ENCODE measurements around the gene LMNTD2. TPM values are rescaled to one million over a fixed set of nuclear protein-coding genes. Genes with fewer than 3 reads are reported as not detected.

LMNTD2 gene
- total and polyA plus RNA-seq, 2 experiments from 2014 or later, result 18.4 to 21.1 TPM

- Histone ChIP-seq H3K4me1 (ENCODE audit: low read depth) (no peaks in the 10 kb centered on the region), H3K27ac (no peak overlapping the region), H3K27me3 (no peaks in the 10 kb centered on the region), H3K4me3 (no peak overlapping the region), H3K36me3 (no peaks in the 10 kb centered on the region), H3K9me3 (ENCODE audit: low read depth) (no peaks in the 10 kb centered on the region)
- DNase-seq (ENCODE audit: low read depth in 1 of 2, low spot score in 1 of 2), result no peak
- TF ChIP-seq CTCF (IDR thresholded peaks at IDR 0.05; ENCODE audit: low read depth, low read length), result no peak
These were observed 44.1 kb downstream of the LMNTD2 start for GRCh38 chr11:516400-516799.

- no peak for TF ChIP-seq CTCF (IDR thresholded peaks at IDR 0.05; ENCODE audit: low read depth, low read length)
- Histone ChIP-seq H3K9me3 (ENCODE audit: low read depth) (no peaks in the 10 kb centered on the region), H3K4me3 (no peak overlapping the region), H3K27ac (no peak overlapping the region), H3K27me3 (no peaks in the 10 kb centered on the region), H3K4me1 (ENCODE audit: low read depth) (no peaks in the 10 kb centered on the region), H3K36me3 (no peaks in the 10 kb centered on the region)
- DNase-seq (ENCODE audit: low read depth in 1 of 2, low spot score in 1 of 2), result no peak
These were observed 45.4 kb downstream of the LMNTD2 start for GRCh38 chr11:515131-515530.

GRCh38 chr11:514606-515005, 45.9 kb downstream of the LMNTD2 start:
- no peak for DNase-seq (ENCODE audit: low read depth in 1 of 2, low spot score in 1 of 2)
- H3K4me1 ChIP-seq (ENCODE audit: low read depth), result no peaks in the 10 kb centered on the region
- no peaks in the 10 kb centered on the region for H3K36me3 ChIP-seq
- no peaks in the 10 kb centered on the region for H3K9me3 ChIP-seq (ENCODE audit: low read depth)
- H3K27me3 ChIP-seq, result no peaks in the 10 kb centered on the region
- no peak for TF ChIP-seq CTCF (IDR thresholded peaks at IDR 0.05; ENCODE audit: low read depth, low read length)
- no peak overlapping the region for H3K4me3 ChIP-seq
- H3K27ac ChIP-seq, result no peak overlapping the region

GRCh38 chr11:512761-513595, 47.6 kb downstream of the LMNTD2 start:
- H3K27ac ChIP-seq, result no peak overlapping the region
- no peaks in the 10 kb centered on the region for H3K27me3 ChIP-seq
- no peaks in the 10 kb centered on the region for H3K36me3 ChIP-seq
- no peaks in the 10 kb centered on the region for H3K4me1 ChIP-seq (ENCODE audit: low read depth)
- no peaks in the 10 kb centered on the region for H3K9me3 ChIP-seq (ENCODE audit: low read depth)
- no peak overlapping the region for H3K4me3 ChIP-seq
- no peak for DNase-seq (ENCODE audit: low read depth in 1 of 2, low spot score in 1 of 2)
- TF ChIP-seq CTCF (IDR thresholded peaks at IDR 0.05; ENCODE audit: low read depth, low read length), result no peak

DNA sequence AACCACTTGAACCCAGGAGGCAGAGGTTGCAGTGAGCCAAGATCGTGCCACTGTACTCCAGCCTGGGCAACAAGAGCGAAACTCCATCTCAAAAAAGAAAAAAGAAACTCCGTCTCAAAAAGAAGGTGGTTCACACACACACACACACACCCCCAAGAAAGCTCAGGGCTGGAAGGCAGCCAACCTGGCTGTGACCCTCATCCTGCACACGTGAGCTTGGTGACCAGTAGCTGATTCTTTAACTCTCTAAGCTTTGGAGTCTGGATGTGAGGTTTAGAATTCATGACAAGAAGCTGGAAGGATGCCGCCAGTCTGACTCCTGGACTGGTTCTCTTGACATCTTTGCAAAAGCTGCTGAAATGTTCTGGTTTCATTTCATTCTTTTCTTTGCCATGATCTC, 51.6 kb downstream of the LMNTD2 start:
- Histone ChIP-seq H3K9me3 (ENCODE audit: low read depth) (no peaks in the 10 kb centered on the region), H3K27me3 (no peaks in the 10 kb centered on the region), H3K27ac (no peak overlapping the region), H3K36me3 (no peaks in the 10 kb centered on the region), H3K4me3 (no peak overlapping the region), H3K4me1 (ENCODE audit: low read depth) (peaks cover 5% of the 10 kb centered on the region)
- no peak for DNase-seq (ENCODE audit: low read depth in 1 of 2, low spot score in 1 of 2)
- no peak for TF ChIP-seq CTCF (IDR thresholded peaks at IDR 0.05; ENCODE audit: low read depth, low read length)

Measured in cardiac muscle cell (in vitro differentiated cells and primary cell).